ENCODE results near the gene TEX19.

- TF ChIP-seq POLR2AphosphoS5 (IDR thresholded peaks at IDR 0.05) (no peak), CTCF (IDR thresholded peaks at IDR 0.05 in 8 of 11, conservative IDR thresholded peaks at IDR 0.05 in 3 of 11) (no peak), POLR2A (IDR thresholded peaks at IDR 0.05) (no peak)
These were observed 42.2 kb upstream of the TEX19 start for GRCh38 chr17:82316651-82317393.

All from spleen (tissue), 7 donors.